ENCODE results near the gene FNBP1.
"Not testable (repeated sequence)": the region's sequence is repeated elsewhere in the genome, so short reads cannot be mapped to it uniquely, and the experiment has no call there.

FNBP1 gene

GRCh38 chr9:130021123-130021522 is 21.9 kb downstream of the FNBP1 start:
- Histone ChIP-seq H2AFZ (ENCODE audit: low read length) (no peak overlapping the region), H2AK5ac (ENCODE audit: low read depth, low read length) (no peak overlapping the region), H3K79me1 (ENCODE audit: low read depth, low read length) (peaks cover 3% of the 10 kb centered on the region), H2BK5ac (ENCODE audit: low read length) (no peak overlapping the region), H3K9ac (ENCODE audit: low read depth, low read length, poor library complexity) (no peak overlapping the region), H3K27me3 (ENCODE audit: control insufficient read depth in 3 of 3, insufficient read depth in 3 of 3, low read depth in 1 of 3, low read length in 3 of 3) (no peaks in the 10 kb centered on the region), H3K9me3 (replicated peaks in 1 of 2; ENCODE audit: control insufficient read depth in 2 of 2, insufficient read depth in 1 of 2, low read depth in 1 of 2, low read length in 2 of 2) (peaks cover 0 to 2% of the 10 kb centered on the region in 2 donors), H3K4ac (ENCODE audit: low read length) (no peak overlapping the region), H3K36me3 (replicated peaks in 1 of 2; ENCODE audit: control insufficient read depth in 2 of 2, insufficient read depth in 2 of 2, low read length in 2 of 2) (peaks cover 0 to 6% of the 10 kb centered on the region in 2 donors), H4K91ac (ENCODE audit: low read depth, low read length, poor library complexity) (no peak overlapping the region), H2BK12ac (ENCODE audit: low read length) (no peak overlapping the region), H3K4me2 (ENCODE audit: insufficient read depth, low read length, poor library complexity, severe bottlenecking) (no peak overlapping the region), H3K23ac (ENCODE audit: low read depth, low read length, poor library complexity) (no peak overlapping the region), H3K18ac (ENCODE audit: low read length) (no peak overlapping the region), H3K27ac (replicated peaks; ENCODE audit: low read length) (no peak overlapping the region), H3K4me1 (ENCODE audit: control insufficient read depth in 2 of 2, insufficient read depth in 1 of 2, low read depth in 1 of 2, low read length in 2 of 2) (no peaks in the 10 kb centered on the region), H3K14ac (ENCODE audit: low read length) (no peak overlapping the region), H3K4me3 (ENCODE audit: low read length in 2 of 2) (no peak overlapping the region), H4K8ac (ENCODE audit: low read depth, low read length) (no peak overlapping the region), H2BK15ac (ENCODE audit: low read length) (no peak overlapping the region), H2BK120ac (ENCODE audit: low read depth, low read length) (no peak overlapping the region)
- no peak for DNase-seq (ENCODE audit: low spot score)
- no CpG with 5 or more reads among the region's 2 CpGs for WGBS, 2 donors (ENCODE audit: extremely low coverage in 2 of 2, insufficient read length in 2 of 2, insufficient replicate concordance in 1 of 2)

- Histone ChIP-seq H3K4me1 (ENCODE audit: control insufficient read depth in 2 of 2, insufficient read depth in 1 of 2, low read depth in 1 of 2, low read length in 2 of 2) (no peaks in the 10 kb centered on the region), H2AFZ (ENCODE audit: low read length) (no peak overlapping the region), H4K8ac (ENCODE audit: low read depth, low read length) (no peak overlapping the region), H2BK120ac (ENCODE audit: low read depth, low read length) (no peak overlapping the region), H3K9ac (ENCODE audit: low read depth, low read length, poor library complexity) (no peak overlapping the region), H3K27ac (replicated peaks; ENCODE audit: low read length) (no peak overlapping the region), H2AK5ac (ENCODE audit: low read depth, low read length) (no peak overlapping the region), H3K79me1 (ENCODE audit: low read depth, low read length) (peaks cover 3% of the 10 kb centered on the region), H3K18ac (ENCODE audit: low read length) (no peak overlapping the region), H3K27me3 (ENCODE audit: control insufficient read depth in 3 of 3, insufficient read depth in 3 of 3, low read depth in 1 of 3, low read length in 3 of 3) (no peaks in the 10 kb centered on the region), H2BK12ac (ENCODE audit: low read length) (no peak overlapping the region), H2BK5ac (ENCODE audit: low read length) (no peak overlapping the region), H3K14ac (ENCODE audit: low read length) (no peak overlapping the region), H3K4me2 (ENCODE audit: insufficient read depth, low read length, poor library complexity, severe bottlenecking) (no peak overlapping the region), H4K91ac (ENCODE audit: low read depth, low read length, poor library complexity) (no peak overlapping the region), H3K36me3 (replicated peaks in 1 of 2; ENCODE audit: control insufficient read depth in 2 of 2, insufficient read depth in 2 of 2, low read length in 2 of 2) (peaks cover 0 to 6% of the 10 kb centered on the region in 2 donors), H3K9me3 (replicated peaks in 1 of 2; ENCODE audit: control insufficient read depth in 2 of 2, insufficient read depth in 1 of 2, low read depth in 1 of 2, low read length in 2 of 2) (peaks cover 0 to 7% of the 10 kb centered on the region in 2 donors), H3K4me3 (ENCODE audit: low read length in 2 of 2) (no peak overlapping the region), H3K23ac (ENCODE audit: low read depth, low read length, poor library complexity) (no peak overlapping the region), H2BK15ac (ENCODE audit: low read length) (no peak overlapping the region), H3K4ac (ENCODE audit: low read length) (no peak overlapping the region)
- no peak for DNase-seq (ENCODE audit: low spot score)
- no CpG with 5 or more reads among the region's 7 CpGs for WGBS, 2 donors (ENCODE audit: extremely low coverage in 2 of 2, insufficient read length in 2 of 2, insufficient replicate concordance in 1 of 2)
Measured at GRCh38 chr9:130020618-130021017, 22.4 kb downstream of the FNBP1 start.

DNA sequence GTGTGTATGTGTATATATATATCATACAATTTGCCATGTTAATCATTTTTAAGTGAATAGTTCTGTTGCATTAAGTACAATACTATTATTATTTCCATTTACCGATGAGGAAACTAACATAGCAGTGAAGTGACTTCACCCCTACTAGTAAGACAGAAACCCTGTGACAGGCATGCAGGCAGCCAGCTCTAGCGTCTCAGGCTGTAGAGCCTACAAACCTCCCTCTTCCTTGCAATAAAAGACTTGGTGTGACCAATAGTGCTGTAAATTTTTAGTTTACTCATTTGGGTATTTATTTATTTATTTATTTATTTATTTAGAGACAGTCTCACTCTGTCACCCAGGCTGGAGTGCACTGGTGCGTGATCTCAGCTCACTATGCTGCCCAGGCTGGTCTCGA is 24.7 kb downstream of the FNBP1 start:
- Histone ChIP-seq H2BK5ac (ENCODE audit: low read length) (no peak overlapping the region), H3K9me3 (replicated peaks in 1 of 2; ENCODE audit: control insufficient read depth in 2 of 2, insufficient read depth in 1 of 2, low read depth in 1 of 2, low read length in 2 of 2) (peaks cover 0 to 7% of the 10 kb centered on the region in 2 donors), H3K18ac (ENCODE audit: low read length) (no peak overlapping the region), H2AK5ac (ENCODE audit: low read depth, low read length) (no peak overlapping the region), H3K4me1 (ENCODE audit: control insufficient read depth in 2 of 2, insufficient read depth in 1 of 2, low read depth in 1 of 2, low read length in 2 of 2) (no peaks in the 10 kb centered on the region), H3K36me3 (replicated peaks in 1 of 2; ENCODE audit: control insufficient read depth in 2 of 2, insufficient read depth in 2 of 2, low read length in 2 of 2) (peaks cover 0 to 6% of the 10 kb centered on the region in 2 donors), H3K9ac (ENCODE audit: low read depth, low read length, poor library complexity) (no peak overlapping the region), H2AFZ (ENCODE audit: low read length) (no peak overlapping the region), H3K4me2 (ENCODE audit: insufficient read depth, low read length, poor library complexity, severe bottlenecking) (no peak overlapping the region), H3K27ac (replicated peaks; ENCODE audit: low read length) (no peak overlapping the region), H4K91ac (ENCODE audit: low read depth, low read length, poor library complexity) (no peak overlapping the region), H3K79me1 (ENCODE audit: low read depth, low read length) (no peaks in the 10 kb centered on the region), H2BK12ac (ENCODE audit: low read length) (no peak overlapping the region), H3K4me3 (ENCODE audit: low read length in 2 of 2) (no peak overlapping the region), H3K23ac (ENCODE audit: low read depth, low read length, poor library complexity) (no peak overlapping the region), H4K8ac (ENCODE audit: low read depth, low read length) (no peak overlapping the region), H3K14ac (ENCODE audit: low read length) (no peak overlapping the region), H2BK15ac (ENCODE audit: low read length) (no peak overlapping the region), H2BK120ac (ENCODE audit: low read depth, low read length) (no peak overlapping the region), H3K4ac (ENCODE audit: low read length) (no peak overlapping the region), H3K27me3 (ENCODE audit: control insufficient read depth in 3 of 3, insufficient read depth in 3 of 3, low read depth in 1 of 3, low read length in 3 of 3) (no peaks in the 10 kb centered on the region)
- no CpG with 5 or more reads among the region's 4 CpGs for WGBS, 2 donors (ENCODE audit: extremely low coverage in 2 of 2, insufficient read length in 2 of 2, insufficient replicate concordance in 1 of 2)
- no peak for DNase-seq (ENCODE audit: low spot score)

- not testable (repeated sequence) for H4K91ac ChIP-seq (ENCODE audit: low read depth, low read length, poor library complexity); H3K4me1 ChIP-seq (ENCODE audit: control insufficient read depth in 2 of 2, insufficient read depth in 1 of 2, low read depth in 1 of 2, low read length in 2 of 2); H3K23ac ChIP-seq (ENCODE audit: low read depth, low read length, poor library complexity); H3K79me1 ChIP-seq (ENCODE audit: low read depth, low read length); H3K9ac ChIP-seq (ENCODE audit: low read depth, low read length, poor library complexity); H3K9me3 ChIP-seq (replicated peaks in 1 of 2; ENCODE audit: control insufficient read depth in 2 of 2, insufficient read depth in 1 of 2, low read depth in 1 of 2, low read length in 2 of 2); DNase-seq (ENCODE audit: low spot score); H2BK12ac ChIP-seq (ENCODE audit: low read length); H3K4me3 ChIP-seq (ENCODE audit: low read length in 2 of 2); H2AFZ ChIP-seq (ENCODE audit: low read length); H2BK5ac ChIP-seq (ENCODE audit: low read length); H2BK120ac ChIP-seq (ENCODE audit: low read depth, low read length); H3K4ac ChIP-seq (ENCODE audit: low read length); H2BK15ac ChIP-seq (ENCODE audit: low read length); H3K27ac ChIP-seq (replicated peaks; ENCODE audit: low read length); H3K36me3 ChIP-seq (replicated peaks in 1 of 2; ENCODE audit: control insufficient read depth in 2 of 2, insufficient read depth in 2 of 2, low read length in 2 of 2); H3K27me3 ChIP-seq (ENCODE audit: control insufficient read depth in 3 of 3, insufficient read depth in 3 of 3, low read depth in 1 of 3, low read length in 3 of 3); H3K14ac ChIP-seq (ENCODE audit: low read length); H3K18ac ChIP-seq (ENCODE audit: low read length); H2AK5ac ChIP-seq (ENCODE audit: low read depth, low read length); H3K4me2 ChIP-seq (ENCODE audit: insufficient read depth, low read length, poor library complexity, severe bottlenecking); H4K8ac ChIP-seq (ENCODE audit: low read depth, low read length)
- WGBS, 2 donors (ENCODE audit: extremely low coverage in 2 of 2, insufficient read length in 2 of 2, insufficient replicate concordance in 1 of 2), result no CpG with 5 or more reads among the region's 8 CpGs
Measured at GRCh38 chr9:130017510-130017909, 25.5 kb downstream of the FNBP1 start.
